ENCODE measurements around the gene DNAH5.

The DNAH5 gene

DNA sequence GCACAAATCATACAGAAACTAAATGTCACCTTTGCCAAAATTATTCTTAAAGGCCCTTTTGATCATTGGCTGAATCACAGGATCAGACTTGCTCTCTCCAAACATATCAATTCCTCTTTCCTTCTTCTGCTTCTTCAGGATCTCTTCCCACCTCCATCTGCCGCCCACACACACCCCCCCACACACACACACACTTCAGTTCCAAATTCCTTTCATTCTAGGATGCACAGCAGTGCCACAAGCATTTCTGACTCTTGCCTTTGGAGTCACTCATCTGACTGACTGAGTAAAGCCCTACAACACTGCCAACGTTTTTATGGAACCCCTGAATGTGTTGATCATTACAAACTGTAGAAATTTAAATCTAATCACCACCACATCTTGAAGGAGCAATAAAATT lies 22.9 kb downstream of the DNAH5 start:
- Mint-ChIP-seq H3K4me1 (no peaks in the 10 kb centered on the region), H3K27me3 (ENCODE audit: low read depth, poor library complexity) (peaks cover 4% of the 10 kb centered on the region), H3K9me3 (no peaks in the 10 kb centered on the region), H3K27ac (no peak overlapping the region), H3K36me3 (ENCODE audit: low read depth) (no peaks in the 10 kb centered on the region), H3K4me3 (no peak overlapping the region)
- TF ChIP-seq, protein P1, sequence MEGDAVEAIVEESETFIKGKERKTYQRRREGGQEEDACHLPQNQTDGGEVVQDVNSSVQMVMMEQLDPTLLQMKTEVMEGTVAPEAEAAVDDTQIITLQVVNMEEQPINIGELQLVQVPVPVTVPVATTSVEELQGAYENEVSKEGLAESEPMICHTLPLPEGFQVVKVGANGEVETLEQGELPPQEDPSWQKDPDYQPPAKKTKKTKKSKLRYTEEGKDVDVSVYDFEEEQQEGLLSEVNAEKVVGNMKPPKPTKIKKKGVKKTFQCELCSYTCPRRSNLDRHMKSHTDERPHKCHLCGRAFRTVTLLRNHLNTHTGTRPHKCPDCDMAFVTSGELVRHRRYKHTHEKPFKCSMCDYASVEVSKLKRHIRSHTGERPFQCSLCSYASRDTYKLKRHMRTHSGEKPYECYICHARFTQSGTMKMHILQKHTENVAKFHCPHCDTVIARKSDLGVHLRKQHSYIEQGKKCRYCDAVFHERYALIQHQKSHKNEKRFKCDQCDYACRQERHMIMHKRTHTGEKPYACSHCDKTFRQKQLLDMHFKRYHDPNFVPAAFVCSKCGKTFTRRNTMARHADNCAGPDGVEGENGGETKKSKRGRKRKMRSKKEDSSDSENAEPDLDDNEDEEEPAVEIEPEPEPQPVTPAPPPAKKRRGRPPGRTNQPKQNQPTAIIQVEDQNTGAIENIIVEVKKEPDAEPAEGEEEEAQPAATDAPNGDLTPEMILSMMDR (IDR thresholded peaks at IDR 0.05) = no peak
- DNase-seq = no peak

DNA sequence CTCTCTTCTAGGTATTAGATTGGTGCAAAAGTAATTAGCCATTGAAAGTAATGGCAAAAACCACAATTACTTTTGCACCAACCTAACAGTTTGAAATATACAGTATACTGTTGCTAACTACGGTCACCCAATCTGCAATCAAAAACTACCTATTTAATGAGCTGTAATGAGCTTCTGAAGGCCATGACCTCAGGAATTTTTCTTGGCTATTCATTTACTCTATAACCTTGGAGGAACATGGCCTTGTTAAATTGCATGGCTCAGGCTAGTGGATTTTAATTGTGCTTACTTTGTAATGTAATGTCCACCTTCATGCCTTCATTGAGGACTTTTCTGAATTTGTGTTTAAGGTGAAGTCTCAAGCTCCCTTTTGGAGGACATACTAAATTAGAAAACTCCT lies 24.7 kb downstream of the DNAH5 start:
- TF ChIP-seq, protein P1 (IDR thresholded peaks at IDR 0.05) = no peak
- H3K36me3 Mint-ChIP-seq (ENCODE audit: low read depth) = no peaks in the 10 kb centered on the region
- no peaks in the 10 kb centered on the region for H3K9me3 Mint-ChIP-seq
- DNase-seq = no peak
- no peak overlapping the region for H3K27ac Mint-ChIP-seq
- no peaks in the 10 kb centered on the region for H3K4me1 Mint-ChIP-seq
- peaks cover 4% of the 10 kb centered on the region for H3K27me3 Mint-ChIP-seq (ENCODE audit: low read depth, poor library complexity)
- no peak overlapping the region for H3K4me3 Mint-ChIP-seq

DNA sequence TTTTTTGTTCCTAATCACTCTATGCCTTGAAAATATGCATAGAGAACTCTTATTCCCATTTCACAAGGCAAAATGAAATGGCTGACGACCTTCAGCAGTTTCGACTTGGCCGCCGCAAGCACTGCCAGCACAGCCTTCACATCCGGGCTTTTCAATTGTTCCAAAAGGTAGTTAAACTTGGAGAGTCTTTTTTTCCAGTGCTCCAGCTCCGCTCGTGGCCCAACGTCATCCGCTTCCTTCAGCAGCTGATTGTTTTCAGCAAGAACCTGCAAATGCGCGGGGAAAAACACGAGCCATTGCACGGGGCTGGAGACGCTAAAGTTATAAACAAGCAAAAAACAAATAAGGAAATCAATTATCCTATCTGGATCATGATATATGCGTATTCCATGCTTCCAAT lies 25.4 kb downstream of the DNAH5 start:
- Mint-ChIP-seq H3K4me3 (no peak overlapping the region), H3K27ac (no peak overlapping the region), H3K27me3 (ENCODE audit: low read depth, poor library complexity) (peaks cover 4% of the 10 kb centered on the region), H3K4me1 (no peaks in the 10 kb centered on the region), H3K36me3 (ENCODE audit: low read depth) (no peaks in the 10 kb centered on the region), H3K9me3 (no peaks in the 10 kb centered on the region)
- no peak for DNase-seq
- TF ChIP-seq, protein P1 (IDR thresholded peaks at IDR 0.05) = no peak

DNA sequence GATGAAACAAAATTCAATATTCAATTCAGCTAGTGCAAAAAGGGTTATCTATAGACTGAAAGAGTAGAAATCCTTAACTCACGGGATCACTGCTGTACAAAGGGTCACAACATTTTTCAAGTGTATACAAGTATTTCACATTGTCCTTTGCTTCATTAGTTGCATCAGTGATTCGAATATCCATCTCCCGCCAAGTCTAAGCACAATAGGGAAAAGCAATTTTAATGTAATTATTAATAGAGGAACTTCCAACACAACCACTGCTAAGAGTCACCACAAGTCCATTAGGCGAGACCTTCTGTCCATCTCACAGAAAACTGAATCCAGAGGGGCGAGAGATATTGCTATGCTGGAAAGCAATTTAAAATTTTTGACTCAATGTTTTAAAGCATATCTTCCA lies 27.4 kb downstream of the DNAH5 start:
- Mint-ChIP-seq H3K4me3 (no peak overlapping the region), H3K27ac (no peak overlapping the region), H3K27me3 (ENCODE audit: low read depth, poor library complexity) (peaks cover 4% of the 10 kb centered on the region), H3K4me1 (no peaks in the 10 kb centered on the region), H3K36me3 (ENCODE audit: low read depth) (no peaks in the 10 kb centered on the region), H3K9me3 (no peaks in the 10 kb centered on the region)
- TF ChIP-seq, protein P1 (IDR thresholded peaks at IDR 0.05) = no peak
- no peak for DNase-seq

DNA sequence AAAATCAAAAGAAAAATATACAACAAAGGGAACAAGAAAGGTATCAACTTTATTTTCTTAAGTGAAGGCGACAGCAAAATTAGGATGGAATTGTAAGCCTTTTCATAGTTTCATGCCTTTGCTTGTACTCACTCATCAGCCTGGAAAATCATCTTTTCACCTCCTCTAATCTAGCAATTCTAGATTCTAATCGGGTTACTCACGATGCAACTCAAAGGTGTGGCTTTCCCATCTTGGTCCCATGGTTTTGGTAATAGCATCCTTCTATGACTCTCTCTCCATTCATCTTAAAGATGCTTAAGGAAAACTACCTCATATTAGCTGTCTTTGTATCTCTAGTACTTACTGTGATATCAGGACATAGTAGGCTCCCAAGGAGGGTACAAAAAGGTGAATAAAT lies 30.5 kb downstream of the DNAH5 start:
- DNase-seq = no peak
- TF ChIP-seq, protein P1 (IDR thresholded peaks at IDR 0.05) = no peak
- Mint-ChIP-seq H3K27ac (no peak overlapping the region), H3K4me1 (no peaks in the 10 kb centered on the region), H3K9me3 (no peaks in the 10 kb centered on the region), H3K27me3 (ENCODE audit: low read depth, poor library complexity) (peaks cover 4% of the 10 kb centered on the region), H3K4me3 (no peak overlapping the region), H3K36me3 (ENCODE audit: low read depth) (no peaks in the 10 kb centered on the region)

DNA sequence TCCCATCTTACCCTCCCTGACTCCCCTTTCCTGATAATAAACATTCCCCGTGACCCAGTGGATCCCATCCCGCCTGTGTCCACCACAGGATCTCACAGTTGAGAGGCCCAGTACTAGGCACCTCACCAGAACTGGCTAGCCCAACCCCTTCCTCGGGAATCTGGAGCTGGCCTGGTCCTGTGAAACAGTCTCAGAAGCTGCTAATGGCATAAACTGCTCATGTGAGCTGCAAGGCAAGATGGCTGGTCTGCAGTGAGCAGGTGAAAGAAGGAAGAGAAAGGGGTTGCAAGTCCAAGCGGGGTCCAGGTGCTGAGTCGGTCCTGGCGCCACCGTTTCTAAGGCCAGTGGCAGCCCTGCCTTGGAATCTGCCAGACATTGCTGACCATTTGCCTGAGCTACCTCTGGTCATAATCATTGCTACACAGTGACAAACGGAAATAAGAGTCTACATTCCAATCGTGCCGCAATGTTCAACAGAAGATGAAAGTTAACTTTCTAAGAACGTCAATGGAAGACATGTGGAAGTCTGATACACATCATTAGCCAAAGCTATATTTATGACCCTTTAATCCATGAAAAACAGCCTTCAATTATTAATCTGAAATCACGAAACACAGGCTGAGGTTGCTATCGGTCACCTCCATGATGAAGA lies 33.7 kb downstream of the DNAH5 start:
- DNase-seq = no peak
- H3K27me3 Mint-ChIP-seq (ENCODE audit: low read depth, poor library complexity) = no peaks in the 10 kb centered on the region
- H3K36me3 Mint-ChIP-seq (ENCODE audit: low read depth) = no peaks in the 10 kb centered on the region
- no peak overlapping the region for H3K27ac Mint-ChIP-seq
- no peak overlapping the region for H3K4me3 Mint-ChIP-seq
- H3K4me1 Mint-ChIP-seq = no peaks in the 10 kb centered on the region
- no peaks in the 10 kb centered on the region for H3K9me3 Mint-ChIP-seq
- TF ChIP-seq, protein P1 (IDR thresholded peaks at IDR 0.05) = no peak
